ENCODE measurements around the gene NRXN3.

GRCh38 chr14:79037106-79037505 is 866.9 kb downstream of the NRXN3 start:
- TF ChIP-seq REST (IDR thresholded peaks at IDR 0.05; ENCODE audit: insufficient read depth in 1 of 2, low read depth in 2 of 2, low read length in 1 of 2) (no peak), CTCF (IDR thresholded peaks at IDR 0.05) (no peak), POLR2AphosphoS5 (IDR thresholded peaks at IDR 0.05; ENCODE audit: low read depth, low read length) (no peak), SIN3A (IDR thresholded peaks at IDR 0.05; ENCODE audit: borderline replicate concordance, insufficient read depth, low read depth, low read length) (no peak)

Measured in Panc1 (cell line).